ENCODE results near the gene SORCS3.

The SORCS3 gene

DNA sequence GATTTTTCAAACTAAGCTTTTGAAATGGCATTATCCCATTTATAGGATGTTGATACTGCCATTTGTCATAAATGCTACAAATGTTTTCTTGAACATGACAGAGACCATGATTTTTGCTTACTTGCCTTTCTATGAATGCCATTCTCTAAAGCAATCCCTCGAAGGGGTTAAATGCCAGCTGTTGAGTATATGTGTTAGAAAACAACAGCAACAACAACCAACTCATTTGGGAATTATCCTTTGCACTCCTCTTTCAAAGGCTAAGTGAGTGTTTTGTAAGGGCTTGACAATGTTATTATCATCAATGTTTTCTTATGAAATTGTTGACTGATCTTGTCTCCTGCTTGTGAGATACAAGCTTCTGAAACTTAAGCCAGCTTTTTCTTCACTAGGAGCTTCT is 529.4 kb downstream of the SORCS3 start:
- H3K4me3 ChIP-seq (replicated peaks; ENCODE audit: insufficient read depth, low read length), result no peak overlapping the region
- no peaks in the 10 kb centered on the region for H3K27me3 ChIP-seq (ENCODE audit: insufficient read depth, poor library complexity, severe bottlenecking)
- TF ChIP-seq SPI1 (IDR thresholded peaks at IDR 0.05; ENCODE audit: borderline replicate concordance, low read depth), result no peak
- TF ChIP-seq, protein P1, sequence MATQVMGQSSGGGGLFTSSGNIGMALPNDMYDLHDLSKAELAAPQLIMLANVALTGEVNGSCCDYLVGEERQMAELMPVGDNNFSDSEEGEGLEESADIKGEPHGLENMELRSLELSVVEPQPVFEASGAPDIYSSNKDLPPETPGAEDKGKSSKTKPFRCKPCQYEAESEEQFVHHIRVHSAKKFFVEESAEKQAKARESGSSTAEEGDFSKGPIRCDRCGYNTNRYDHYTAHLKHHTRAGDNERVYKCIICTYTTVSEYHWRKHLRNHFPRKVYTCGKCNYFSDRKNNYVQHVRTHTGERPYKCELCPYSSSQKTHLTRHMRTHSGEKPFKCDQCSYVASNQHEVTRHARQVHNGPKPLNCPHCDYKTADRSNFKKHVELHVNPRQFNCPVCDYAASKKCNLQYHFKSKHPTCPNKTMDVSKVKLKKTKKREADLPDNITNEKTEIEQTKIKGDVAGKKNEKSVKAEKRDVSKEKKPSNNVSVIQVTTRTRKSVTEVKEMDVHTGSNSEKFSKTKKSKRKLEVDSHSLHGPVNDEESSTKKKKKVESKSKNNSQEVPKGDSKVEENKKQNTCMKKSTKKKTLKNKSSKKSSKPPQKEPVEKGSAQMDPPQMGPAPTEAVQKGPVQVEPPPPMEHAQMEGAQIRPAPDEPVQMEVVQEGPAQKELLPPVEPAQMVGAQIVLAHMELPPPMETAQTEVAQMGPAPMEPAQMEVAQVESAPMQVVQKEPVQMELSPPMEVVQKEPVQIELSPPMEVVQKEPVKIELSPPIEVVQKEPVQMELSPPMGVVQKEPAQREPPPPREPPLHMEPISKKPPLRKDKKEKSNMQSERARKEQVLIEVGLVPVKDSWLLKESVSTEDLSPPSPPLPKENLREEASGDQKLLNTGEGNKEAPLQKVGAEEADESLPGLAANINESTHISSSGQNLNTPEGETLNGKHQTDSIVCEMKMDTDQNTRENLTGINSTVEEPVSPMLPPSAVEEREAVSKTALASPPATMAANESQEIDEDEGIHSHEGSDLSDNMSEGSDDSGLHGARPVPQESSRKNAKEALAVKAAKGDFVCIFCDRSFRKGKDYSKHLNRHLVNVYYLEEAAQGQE (IDR thresholded peaks at IDR 0.05; ENCODE audit: insufficient replicate concordance, low read depth), result no peak
- TF ChIP-seq, protein P2, sequence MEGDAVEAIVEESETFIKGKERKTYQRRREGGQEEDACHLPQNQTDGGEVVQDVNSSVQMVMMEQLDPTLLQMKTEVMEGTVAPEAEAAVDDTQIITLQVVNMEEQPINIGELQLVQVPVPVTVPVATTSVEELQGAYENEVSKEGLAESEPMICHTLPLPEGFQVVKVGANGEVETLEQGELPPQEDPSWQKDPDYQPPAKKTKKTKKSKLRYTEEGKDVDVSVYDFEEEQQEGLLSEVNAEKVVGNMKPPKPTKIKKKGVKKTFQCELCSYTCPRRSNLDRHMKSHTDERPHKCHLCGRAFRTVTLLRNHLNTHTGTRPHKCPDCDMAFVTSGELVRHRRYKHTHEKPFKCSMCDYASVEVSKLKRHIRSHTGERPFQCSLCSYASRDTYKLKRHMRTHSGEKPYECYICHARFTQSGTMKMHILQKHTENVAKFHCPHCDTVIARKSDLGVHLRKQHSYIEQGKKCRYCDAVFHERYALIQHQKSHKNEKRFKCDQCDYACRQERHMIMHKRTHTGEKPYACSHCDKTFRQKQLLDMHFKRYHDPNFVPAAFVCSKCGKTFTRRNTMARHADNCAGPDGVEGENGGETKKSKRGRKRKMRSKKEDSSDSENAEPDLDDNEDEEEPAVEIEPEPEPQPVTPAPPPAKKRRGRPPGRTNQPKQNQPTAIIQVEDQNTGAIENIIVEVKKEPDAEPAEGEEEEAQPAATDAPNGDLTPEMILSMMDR (IDR thresholded peaks at IDR 0.05; ENCODE audit: insufficient read depth, low read length), result no peak
- no peak for TF ChIP-seq POLR2AphosphoS5 (IDR thresholded peaks at IDR 0.05; ENCODE audit: low read depth)
- no peak for TF ChIP-seq GABPA (IDR thresholded peaks at IDR 0.05; ENCODE audit: low read depth)
- no peak for DNase-seq (ENCODE audit: low read depth in 1 of 2, low spot score in 1 of 2)
- H3K27ac ChIP-seq (replicated peaks), result no peak overlapping the region

DNA sequence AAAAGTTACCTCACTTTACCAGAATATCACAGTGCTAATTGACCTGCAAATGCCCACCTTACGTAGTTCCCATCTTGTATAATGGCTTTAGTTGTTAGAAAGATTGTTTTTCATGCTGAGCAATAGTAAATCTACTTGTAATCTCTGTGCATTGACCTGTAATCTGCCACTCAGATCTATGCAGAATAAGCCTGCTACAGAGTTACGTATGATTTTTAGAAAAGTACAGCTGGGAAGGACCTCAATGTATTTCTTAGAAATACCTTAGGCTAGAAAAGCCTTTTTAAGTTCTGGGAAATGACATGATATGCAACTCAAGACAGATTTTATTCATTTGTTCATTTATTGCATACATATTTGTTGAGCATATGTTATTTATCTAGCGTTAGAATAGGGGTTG is 530.9 kb downstream of the SORCS3 start:
- Histone ChIP-seq H3K4me3 (replicated peaks; ENCODE audit: insufficient read depth, low read length) (no peak overlapping the region), H3K27me3 (ENCODE audit: insufficient read depth, poor library complexity, severe bottlenecking) (no peaks in the 10 kb centered on the region), H3K27ac (replicated peaks) (no peak overlapping the region)
- DNase-seq (ENCODE audit: low read depth in 1 of 2, low spot score in 1 of 2), result no peak
- no peak for TF ChIP-seq GABPA (IDR thresholded peaks at IDR 0.05; ENCODE audit: low read depth)
- TF ChIP-seq SPI1 (IDR thresholded peaks at IDR 0.05; ENCODE audit: borderline replicate concordance, low read depth), result no peak
- TF ChIP-seq, protein P1 (IDR thresholded peaks at IDR 0.05; ENCODE audit: insufficient replicate concordance, low read depth), result no peak
- TF ChIP-seq, protein P2 (IDR thresholded peaks at IDR 0.05; ENCODE audit: insufficient read depth, low read length), result no peak
- no peak for TF ChIP-seq POLR2AphosphoS5 (IDR thresholded peaks at IDR 0.05; ENCODE audit: low read depth)

DNA sequence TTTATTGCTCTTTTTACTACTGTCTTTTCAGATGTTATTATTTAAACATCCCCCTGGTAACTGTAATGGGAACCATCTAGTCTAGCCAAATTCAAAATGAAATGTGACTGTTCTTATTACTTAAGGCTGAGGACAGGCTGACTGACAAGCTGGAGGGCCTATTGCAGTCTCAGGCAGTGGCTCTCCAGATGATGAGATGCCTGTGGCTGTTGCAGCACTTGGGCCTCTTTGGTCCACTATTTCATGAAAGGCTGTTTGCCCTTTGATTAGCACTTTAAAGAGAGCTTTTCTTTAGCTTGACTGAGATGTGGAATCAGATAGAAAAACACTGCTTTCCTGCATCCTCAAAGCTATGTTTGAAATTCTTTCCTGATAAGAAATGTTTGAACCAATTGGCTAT is 540.5 kb downstream of the SORCS3 start:
- no peak for DNase-seq (ENCODE audit: low read depth in 1 of 2, low spot score in 1 of 2)
- TF ChIP-seq SPI1 (IDR thresholded peaks at IDR 0.05; ENCODE audit: borderline replicate concordance, low read depth) (no peak), POLR2AphosphoS5 (IDR thresholded peaks at IDR 0.05; ENCODE audit: low read depth) (no peak), GABPA (IDR thresholded peaks at IDR 0.05; ENCODE audit: low read depth) (no peak)
- TF ChIP-seq, protein P1 (IDR thresholded peaks at IDR 0.05; ENCODE audit: insufficient replicate concordance, low read depth), result no peak
- TF ChIP-seq, protein P2 (IDR thresholded peaks at IDR 0.05; ENCODE audit: insufficient read depth, low read length), result no peak
- Histone ChIP-seq H3K27me3 (ENCODE audit: insufficient read depth, poor library complexity, severe bottlenecking) (no peaks in the 10 kb centered on the region), H3K27ac (replicated peaks) (no peak overlapping the region), H3K4me3 (replicated peaks; ENCODE audit: insufficient read depth, low read length) (no peak overlapping the region)

All from HL-60 (cell line).